SK-N-SH treated with all-trans-retinoic acid at 6 μM for 48 hours (cell line): ENCODE data around the gene LRRFIP1.

Experiments
- ATAC-seq: fragments of 200-7000 bp; cut with Tn5 transposase; 3 replicates; pipeline ENCODE4 v1.9.1; 2020; ENCODE audit warnings: mild to moderate bottlenecking, moderate library complexity
- ARNTL ChIP-seq: fragments of 450-650 bp; formaldehyde crosslinking; IDR thresholded peaks from 2 replicates; pipeline ENCODE4 v1.5.0; 2020; ENCODE audit warnings: low read depth, mild to moderate bottlenecking, moderate library complexity, borderline replicate concordance
- BACH2 ChIP-seq: fragments of 250-450 bp; sonication (Bioruptor Pico); IDR thresholded peaks from 2 replicates; pipeline ENCODE4 v1.9.0; 2021; ENCODE audit warnings: mild to moderate bottlenecking, borderline replicate concordance
- CREB5 ChIP-seq: fragments of 250-450 bp; sonication (Bioruptor Pico); IDR thresholded peaks from 2 replicates; pipeline ENCODE4 v1.5.1; 2020; ENCODE audit warnings: low read depth, mild to moderate bottlenecking, moderate library complexity
- CSDC2 ChIP-seq: fragments of 250-450 bp; sonication (Bioruptor Pico); IDR thresholded peaks from 2 replicates; pipeline ENCODE4 v1.5.0; 2020; ENCODE audit warnings: mild to moderate bottlenecking, moderate library complexity
- ESRRG ChIP-seq: fragments of 250-450 bp; sonication (Bioruptor Pico); IDR thresholded peaks from 2 replicates; pipeline ENCODE4 v1.6.1; 2021; ENCODE audit warnings: mild to moderate bottlenecking
- GLIS3 ChIP-seq: fragments of 250-450 bp; sonication (Bioruptor Pico); IDR thresholded peaks from 2 replicates; pipeline ENCODE4 v1.5.0; 2020; ENCODE audit warnings: mild to moderate bottlenecking, moderate library complexity
- ISL1 ChIP-seq: fragments of 250-450 bp; sonication (Bioruptor Pico); IDR thresholded peaks from 2 replicates; pipeline ENCODE4 v2.1.2; 2022; ENCODE audit warnings: mild to moderate bottlenecking, moderate library complexity
- OSR1 ChIP-seq: fragments of 250-450 bp; sonication (Bioruptor Pico); IDR thresholded peaks from 2 replicates; pipeline ENCODE4 v1.8.0; 2022; ENCODE audit warnings: moderate library complexity, mild to moderate bottlenecking, inconsistent platforms
- PPARA ChIP-seq: fragments of 250-450 bp; sonication (Bioruptor Pico); IDR thresholded peaks from 2 replicates; pipeline ENCODE4 v1.5.0; 2020; ENCODE audit warnings: mild to moderate bottlenecking, borderline replicate concordance
- RARB ChIP-seq: fragments of 250-450 bp; sonication (Bioruptor Pico); IDR thresholded peaks from 2 replicates; pipeline ENCODE4 v1.8.0; 2021; ENCODE audit warnings: mild to moderate bottlenecking, moderate library complexity
- SNAI2 ChIP-seq: fragments of 250-450 bp; sonication (Bioruptor Pico); IDR thresholded peaks from 2 replicates; pipeline ENCODE4 v1.5.0; 2020; ENCODE audit warnings: mild to moderate bottlenecking, moderate library complexity
- TCF4 ChIP-seq: fragments of 250-450 bp; sonication (Bioruptor Pico); IDR thresholded peaks from 2 replicates; pipeline ENCODE4 v1.8.0; 2021; ENCODE audit warnings: mild to moderate bottlenecking, moderate library complexity, borderline replicate concordance
- TOX ChIP-seq: fragments of 250-450 bp; sonication (Bioruptor Pico); IDR thresholded peaks from 2 replicates; pipeline ENCODE4 v1.8.0; 2021; ENCODE audit warnings: mild to moderate bottlenecking, moderate library complexity, borderline replicate concordance
- TSHZ2 ChIP-seq: fragments of 250-450 bp; sonication (Bioruptor Pico); IDR thresholded peaks from 2 replicates; pipeline ENCODE4 v1.5.0; 2020; ENCODE audit warnings: mild to moderate bottlenecking, moderate library complexity
- ZC3H10 ChIP-seq: fragments of 250-450 bp; sonication (Bioruptor Pico); IDR thresholded peaks from 2 replicates; pipeline ENCODE4 v1.5.1; 2021; ENCODE audit warnings: mild to moderate bottlenecking, moderate library complexity
- ZFP3 ChIP-seq: fragments of 250-450 bp; sonication (Bioruptor Pico); IDR thresholded peaks from 2 replicates; pipeline ENCODE4 v1.5.0; 2020; ENCODE audit warnings: mild to moderate bottlenecking, moderate library complexity
- ZFP30 ChIP-seq: fragments of 450-650 bp; formaldehyde crosslinking; IDR thresholded peaks from 2 replicates; pipeline ENCODE4 v1.5.0; 2022; ENCODE audit warnings: mild to moderate bottlenecking, moderate library complexity
- ZNF565 ChIP-seq: fragments of 450-650 bp; formaldehyde crosslinking; conservative IDR thresholded peaks from 2 replicates; pipeline ENCODE4 v1.5.0; 2020; ENCODE audit warnings: low read depth, mild to moderate bottlenecking, moderate library complexity
- ZNF70 ChIP-seq: fragments of 450-650 bp; formaldehyde crosslinking; IDR thresholded peaks from 2 replicates; pipeline ENCODE4 v1.5.0; 2020; ENCODE audit warnings: mild to moderate bottlenecking, moderate library complexity
- ZNF8 ChIP-seq: fragments of 450-650 bp; formaldehyde crosslinking; IDR thresholded peaks from 2 replicates; pipeline ENCODE4 v1.5.0; 2020; ENCODE audit warnings: mild to moderate bottlenecking, moderate library complexity
- TF ChIP-seq, protein P1 (sequence below): fragments of 250-450 bp; sonication (Bioruptor Pico); IDR thresholded peaks from 2 replicates; pipeline ENCODE4 v1.5.1; 2021; ENCODE audit warnings: mild to moderate bottlenecking, moderate library complexity
- TF ChIP-seq, protein P2 (sequence below): fragments of 250-450 bp; sonication (Bioruptor Pico); IDR thresholded peaks from 2 replicates; pipeline ENCODE4 v1.8.0; 2020; ENCODE audit warnings: mild to moderate bottlenecking, moderate library complexity, borderline replicate concordance
- TF ChIP-seq, protein P3 (sequence below): fragments of 250-450 bp; sonication (Bioruptor Pico); IDR thresholded peaks from 2 replicates; pipeline ENCODE4 v1.8.0; 2021; ENCODE audit warnings: low read depth, mild to moderate bottlenecking, moderate library complexity, borderline replicate concordance

Gene LRRFIP1

GRCh38 chr2:237779521-237779920, 152.1 kb downstream of the LRRFIP1 start:
- ATAC-seq = no peak
- no peak for TF ChIP-seq ESRRG (CRISPR knock-in tag)
- no peak for TF ChIP-seq ARNTL (CRISPR knock-in tag)
- TF ChIP-seq, protein P1, sequence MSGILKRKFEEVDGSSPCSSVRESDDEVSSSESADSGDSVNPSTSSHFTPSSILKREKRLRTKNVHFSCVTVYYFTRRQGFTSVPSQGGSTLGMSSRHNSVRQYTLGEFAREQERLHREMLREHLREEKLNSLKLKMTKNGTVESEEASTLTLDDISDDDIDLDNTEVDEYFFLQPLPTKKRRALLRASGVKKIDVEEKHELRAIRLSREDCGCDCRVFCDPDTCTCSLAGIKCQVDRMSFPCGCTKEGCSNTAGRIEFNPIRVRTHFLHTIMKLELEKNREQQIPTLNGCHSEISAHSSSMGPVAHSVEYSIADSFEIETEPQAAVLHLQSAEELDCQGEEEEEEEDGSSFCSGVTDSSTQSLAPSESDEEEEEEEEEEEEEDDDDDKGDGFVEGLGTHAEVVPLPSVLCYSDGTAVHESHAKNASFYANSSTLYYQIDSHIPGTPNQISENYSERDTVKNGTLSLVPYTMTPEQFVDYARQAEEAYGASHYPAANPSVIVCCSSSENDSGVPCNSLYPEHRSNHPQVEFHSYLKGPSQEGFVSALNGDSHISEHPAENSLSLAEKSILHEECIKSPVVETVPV (CRISPR knock-in tag) = no peak
- TF ChIP-seq TOX = no peak
- no peak for TF ChIP-seq ZFP30 (CRISPR knock-in tag)
- TF ChIP-seq GLIS3 (CRISPR knock-in tag) = no peak
- TF ChIP-seq BACH2 = no peak
- TF ChIP-seq ISL1 (CRISPR knock-in tag) = no peak
- no peak for TF ChIP-seq OSR1 (CRISPR knock-in tag)
- no peak for TF ChIP-seq PPARA (CRISPR knock-in tag)
- no peak for TF ChIP-seq ZC3H10 (CRISPR knock-in tag)
- TF ChIP-seq SNAI2 (CRISPR knock-in tag) = no peak
- TF ChIP-seq, protein P2, sequence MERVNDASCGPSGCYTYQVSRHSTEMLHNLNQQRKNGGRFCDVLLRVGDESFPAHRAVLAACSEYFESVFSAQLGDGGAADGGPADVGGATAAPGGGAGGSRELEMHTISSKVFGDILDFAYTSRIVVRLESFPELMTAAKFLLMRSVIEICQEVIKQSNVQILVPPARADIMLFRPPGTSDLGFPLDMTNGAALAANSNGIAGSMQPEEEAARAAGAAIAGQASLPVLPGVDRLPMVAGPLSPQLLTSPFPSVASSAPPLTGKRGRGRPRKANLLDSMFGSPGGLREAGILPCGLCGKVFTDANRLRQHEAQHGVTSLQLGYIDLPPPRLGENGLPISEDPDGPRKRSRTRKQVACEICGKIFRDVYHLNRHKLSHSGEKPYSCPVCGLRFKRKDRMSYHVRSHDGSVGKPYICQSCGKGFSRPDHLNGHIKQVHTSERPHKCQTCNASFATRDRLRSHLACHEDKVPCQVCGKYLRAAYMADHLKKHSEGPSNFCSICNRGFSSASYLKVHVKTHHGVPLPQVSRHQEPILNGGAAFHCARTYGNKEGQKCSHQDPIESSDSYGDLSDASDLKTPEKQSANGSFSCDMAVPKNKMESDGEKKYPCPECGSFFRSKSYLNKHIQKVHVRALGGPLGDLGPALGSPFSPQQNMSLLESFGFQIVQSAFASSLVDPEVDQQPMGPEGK (CRISPR knock-in tag) = no peak
- TF ChIP-seq ZNF70 = no peak
- TF ChIP-seq ZNF8 (CRISPR knock-in tag) = no peak
- no peak for TF ChIP-seq TSHZ2 (CRISPR knock-in tag)
- no peak for TF ChIP-seq CREB5 (CRISPR knock-in tag)
- no peak for TF ChIP-seq RARB
- TF ChIP-seq TCF4 (CRISPR knock-in tag) = no peak
- TF ChIP-seq, protein P3, sequence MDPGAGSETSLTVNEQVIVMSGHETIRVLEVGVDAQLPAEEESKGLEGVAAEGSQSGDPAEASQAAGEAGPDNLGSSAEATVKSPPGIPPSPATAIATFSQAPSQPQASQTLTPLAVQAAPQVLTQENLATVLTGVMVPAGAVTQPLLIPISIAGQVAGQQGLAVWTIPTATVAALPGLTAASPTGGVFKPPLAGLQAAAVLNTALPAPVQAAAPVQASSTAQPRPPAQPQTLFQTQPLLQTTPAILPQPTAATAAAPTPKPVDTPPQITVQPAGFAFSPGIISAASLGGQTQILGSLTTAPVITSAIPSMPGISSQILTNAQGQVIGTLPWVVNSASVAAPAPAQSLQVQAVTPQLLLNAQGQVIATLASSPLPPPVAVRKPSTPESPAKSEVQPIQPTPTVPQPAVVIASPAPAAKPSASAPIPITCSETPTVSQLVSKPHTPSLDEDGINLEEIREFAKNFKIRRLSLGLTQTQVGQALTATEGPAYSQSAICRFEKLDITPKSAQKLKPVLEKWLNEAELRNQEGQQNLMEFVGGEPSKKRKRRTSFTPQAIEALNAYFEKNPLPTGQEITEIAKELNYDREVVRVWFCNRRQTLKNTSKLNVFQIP = no peak

- no peak; the same call in 2 of the 3 replicates for ATAC-seq
- TF ChIP-seq SNAI2 (CRISPR knock-in tag) = no peak
- TF ChIP-seq CSDC2 (CRISPR knock-in tag) = no peak
- no peak for TF ChIP-seq OSR1 (CRISPR knock-in tag)
- TF ChIP-seq TSHZ2 (CRISPR knock-in tag) = no peak
- no peak for TF ChIP-seq PPARA (CRISPR knock-in tag)
- TF ChIP-seq ZFP30 (CRISPR knock-in tag) = no peak
- no peak for TF ChIP-seq RARB
- TF ChIP-seq, protein P3 = no peak
- no peak for TF ChIP-seq ISL1 (CRISPR knock-in tag)
- TF ChIP-seq, protein P2 (CRISPR knock-in tag) = no peak
- no peak for TF ChIP-seq ZC3H10 (CRISPR knock-in tag)
- no peak for TF ChIP-seq ZNF565
- TF ChIP-seq, protein P1 (CRISPR knock-in tag) = no peak
- TF ChIP-seq ZFP3 (CRISPR knock-in tag) = no peak
Observed at GRCh38 chr2:237782181-237782580, 154.8 kb downstream of the LRRFIP1 start.
